Sigmoid colon (tissue), 7 donors: ENCODE data around the gene RGS7. TPM values are rescaled to one million over a fixed set of nuclear protein-coding genes. Genes with fewer than 3 reads are reported as not detected.
A peak's percentile ranks its signal among the peaks of the same experiment; 100 is the strongest.

ENCODE experiments used
- DNase-seq: peaks from one replicate; pipeline ENCODE4 v3.0.0-alpha.2; 2019
- H3K27ac ChIP-seq, 4 donors: fragments of 200-600 bp; sonication (generic); one replicate each; pipeline ENCODE4 v1.5.1; 2016 to 2019; ENCODE audit warnings: mild to moderate bottlenecking in 1 of 4
- H3K27me3 ChIP-seq, 3 donors: fragments of 200-600 bp; sonication (generic); one replicate each; pipeline ENCODE4 v1.5.1; 2019; ENCODE audit warnings: mild to moderate bottlenecking in 1 of 3
- H3K36me3 ChIP-seq, 4 donors: fragments of 200-600 bp; sonication (generic); one replicate each; pipeline ENCODE4 v1.5.1; 2016 to 2019
- H3K4me1 ChIP-seq, 4 donors: fragments of 200-600 bp; sonication (generic); one replicate each; pipeline ENCODE4 v1.5.1; 2017 to 2019
- H3K4me3 ChIP-seq, 4 donors: fragments of 200-600 bp; sonication (generic); one replicate each; pipeline ENCODE4 v1.5.1; 2017 to 2019; ENCODE audit warnings: mild to moderate bottlenecking in 2 of 4, moderate library complexity in 1 of 4
- H3K9me3 ChIP-seq, 4 donors: fragments of 200-600 bp in 3 of 4; sonication (generic) in 3 of 4; one replicate each; pipeline versions ENCODE4 v1.5.1 to v1.6.1; 2013 to 2019
- EP300 ChIP-seq, 4 donors: sonication (generic); formaldehyde crosslinking; IDR thresholded peaks; one replicate each; pipeline ENCODE4 v1.6.1; 2017; ENCODE audit warnings: antibody characterized with exemption in 4 of 4
- POLR2A ChIP-seq, 2 donors: fragments of 450-650 bp; IDR thresholded peaks; one replicate each; pipeline ENCODE4 v1.6.1; 2016; ENCODE audit warnings: antibody characterized with exemption in 2 of 2, mild to moderate bottlenecking in 2 of 2, moderate library complexity in 2 of 2
- POLR2AphosphoS5 ChIP-seq, 4 donors: sonication (generic); formaldehyde crosslinking; IDR thresholded peaks; one replicate each; pipeline ENCODE4 v1.6.1; 2017; ENCODE audit warnings: antibody characterized with exemption in 4 of 4
- WGBS, 2 donors: extraction: QIAGEN DNeasy Blood & Tissue Kit; methylation state at CpG; one replicate each; pipeline ENCODE4 v1.1.7; 2013; 5-methylcytosine and 5-hydroxymethylcytosine counted together
- intact Hi-C: fragments of 100-400 bp; cut with DNase I; formaldehyde crosslinking; loops from one replicate; pipeline ENCODE4 v1.15.1; 2023
- polyA plus RNA-seq, 3 donors: library from polyadenylated mRNA; stranded (reverse); fragments of 200-250 nt; gene quantifications; one replicate each; pipeline ENCODE4 v1.2.3, GENCODE V29; 2013
- total RNA-seq, 4 donors: library from RNA; depleted of rRNA; stranded (reverse); fragments of >200 nt; gene quantifications; one replicate each; pipeline ENCODE4 v1.1.0, GENCODE V29; 2016
- TF ChIP-seq, protein P1 (sequence below), 4 experiments: fragments of 450-650 bp in 3 of 4; fragments of 200-600 bp in 1 of 4; IDR thresholded peaks; one replicate each; pipeline ENCODE4 v1.5.1; 2016 to 2019; ENCODE audit warnings: antibody characterized with exemption in 4 of 4, mild to moderate bottlenecking in 3 of 4, moderate library complexity in 2 of 4
- donor health status: healthy with polysubstance abuse.
- donor health status: Bipolar disorder and iron deficiency.
- donor health status: healthy.

RGS7 gene
- total and polyA plus RNA-seq, 7 donors = 0.10 to 1.8 (median 0.33) TPM; not detected in 4

DNA sequence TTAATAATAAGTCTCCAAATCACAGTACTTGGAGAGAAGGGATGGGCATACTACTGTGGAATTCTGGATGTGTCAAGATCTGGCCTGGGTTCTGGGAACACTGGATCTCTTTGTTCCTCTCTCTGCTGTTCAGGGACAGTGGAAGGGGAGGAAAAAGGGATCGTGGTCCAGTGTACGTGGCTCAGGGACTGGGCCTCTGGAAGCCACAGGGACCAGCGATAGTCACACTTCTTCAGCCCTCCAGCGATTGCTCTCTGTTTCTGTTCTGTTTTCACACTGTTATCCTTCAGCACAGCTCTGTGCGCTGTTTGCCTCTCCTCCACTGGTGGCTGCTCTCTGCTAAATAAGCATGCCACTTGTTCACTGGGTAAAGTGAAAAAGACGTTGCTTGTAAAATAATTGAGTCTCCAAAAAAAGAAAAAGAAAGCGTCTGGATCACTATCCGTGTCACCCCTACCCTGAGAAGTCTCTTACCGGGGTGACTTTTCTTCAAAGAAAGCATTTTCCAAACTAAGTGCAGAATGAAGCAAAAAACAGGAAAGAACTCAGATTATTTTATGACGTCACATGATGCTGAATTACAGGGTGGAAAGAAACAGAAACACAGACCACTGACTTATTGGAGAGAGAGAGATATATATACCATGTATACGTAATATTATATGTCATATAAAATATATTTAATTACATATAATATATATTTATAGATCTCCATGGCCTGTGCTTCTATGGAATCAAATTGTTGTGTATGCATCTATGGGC, 279.4 kb downstream of the RGS7 start:
- peak overlapping the region in 1 of 4 donors; percentile 37 for H3K27ac ChIP-seq
- no peaks in the 10 kb centered on the region for H3K9me3 ChIP-seq
- 70 to 76% methylated on average over 11 of the region's 11 CpGs for WGBS, 2 donors
- no peaks in the 10 kb centered on the region for H3K4me1 ChIP-seq
- no peaks in the 10 kb centered on the region for H3K27me3 ChIP-seq
- DNase-seq = no peak
- H3K36me3 ChIP-seq = no peaks in the 10 kb centered on the region
- TF ChIP-seq, protein P1, sequence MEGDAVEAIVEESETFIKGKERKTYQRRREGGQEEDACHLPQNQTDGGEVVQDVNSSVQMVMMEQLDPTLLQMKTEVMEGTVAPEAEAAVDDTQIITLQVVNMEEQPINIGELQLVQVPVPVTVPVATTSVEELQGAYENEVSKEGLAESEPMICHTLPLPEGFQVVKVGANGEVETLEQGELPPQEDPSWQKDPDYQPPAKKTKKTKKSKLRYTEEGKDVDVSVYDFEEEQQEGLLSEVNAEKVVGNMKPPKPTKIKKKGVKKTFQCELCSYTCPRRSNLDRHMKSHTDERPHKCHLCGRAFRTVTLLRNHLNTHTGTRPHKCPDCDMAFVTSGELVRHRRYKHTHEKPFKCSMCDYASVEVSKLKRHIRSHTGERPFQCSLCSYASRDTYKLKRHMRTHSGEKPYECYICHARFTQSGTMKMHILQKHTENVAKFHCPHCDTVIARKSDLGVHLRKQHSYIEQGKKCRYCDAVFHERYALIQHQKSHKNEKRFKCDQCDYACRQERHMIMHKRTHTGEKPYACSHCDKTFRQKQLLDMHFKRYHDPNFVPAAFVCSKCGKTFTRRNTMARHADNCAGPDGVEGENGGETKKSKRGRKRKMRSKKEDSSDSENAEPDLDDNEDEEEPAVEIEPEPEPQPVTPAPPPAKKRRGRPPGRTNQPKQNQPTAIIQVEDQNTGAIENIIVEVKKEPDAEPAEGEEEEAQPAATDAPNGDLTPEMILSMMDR (IDR thresholded peaks at IDR 0.05) = no peak
- TF ChIP-seq POLR2AphosphoS5 (IDR thresholded peaks at IDR 0.05) (no peak), EP300 (IDR thresholded peaks at IDR 0.05) (no peak), POLR2A (IDR thresholded peaks at IDR 0.05) (no peak)
- intact Hi-C loops = no loop called here
- no peak overlapping the region for H3K4me3 ChIP-seq

DNA sequence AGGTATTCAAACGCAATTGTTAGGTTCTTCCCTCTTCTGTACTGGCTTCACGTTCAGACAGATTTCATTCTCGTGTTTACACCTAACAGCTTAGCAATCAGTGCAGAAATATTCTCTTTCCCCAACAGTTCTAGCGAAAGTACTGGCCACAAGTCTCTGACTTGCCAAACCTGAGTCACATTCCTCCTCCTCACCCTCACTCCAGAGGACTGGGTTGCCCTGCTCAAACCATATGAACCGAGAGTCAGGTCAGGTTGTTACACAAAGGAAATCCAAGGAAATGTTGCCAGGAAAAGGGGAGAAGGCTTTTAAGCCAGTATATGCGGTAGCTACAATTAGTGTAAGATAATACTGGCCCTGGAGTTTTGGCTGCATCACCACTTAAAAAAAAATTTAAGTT, 282.5 kb downstream of the RGS7 start:
- TF ChIP-seq EP300 (IDR thresholded peaks at IDR 0.05) = no peak
- TF ChIP-seq POLR2A (IDR thresholded peaks at IDR 0.05) = no peak
- TF ChIP-seq, protein P1 (IDR thresholded peaks at IDR 0.05) = no peak
- no peak for TF ChIP-seq POLR2AphosphoS5 (IDR thresholded peaks at IDR 0.05)
- intact Hi-C loops = no loop called here
- 77 to 82% methylated on average over 6 of the region's 6 CpGs for WGBS, 2 donors

DNA sequence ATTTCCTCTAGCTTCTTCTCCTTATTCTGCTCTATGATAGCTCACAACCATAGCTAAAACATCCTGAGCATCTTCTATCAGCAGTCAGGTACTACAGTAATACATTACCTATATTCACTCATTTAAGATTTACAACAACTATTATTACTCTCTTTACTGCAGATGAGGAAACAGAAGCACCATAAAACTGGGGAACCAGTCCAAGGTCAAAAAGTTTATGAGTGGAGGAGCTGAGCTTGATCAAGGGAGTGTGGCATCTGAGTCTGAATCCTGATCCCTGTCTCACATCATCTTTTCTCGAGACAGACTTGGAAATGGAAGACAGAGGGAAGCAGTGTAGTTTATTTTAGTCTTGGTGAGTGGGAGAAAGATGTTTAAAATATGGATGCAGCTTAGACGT, 288.6 kb downstream of the RGS7 start:
- no peak for DNase-seq
- H3K9me3 ChIP-seq = no peaks in the 10 kb centered on the region
- H3K27ac ChIP-seq = no peak overlapping the region
- intact Hi-C loops = no loop called here
- TF ChIP-seq EP300 (IDR thresholded peaks at IDR 0.05) = no peak
- no peak for TF ChIP-seq POLR2A (IDR thresholded peaks at IDR 0.05)
- no peak for TF ChIP-seq POLR2AphosphoS5 (IDR thresholded peaks at IDR 0.05)
- TF ChIP-seq, protein P1 (IDR thresholded peaks at IDR 0.05) = no peak
- H3K4me3 ChIP-seq = no peak overlapping the region
- WGBS, 2 donors = 11 to 63% methylated on average over 2 of the region's 2 CpGs
- H3K27me3 ChIP-seq = no peaks in the 10 kb centered on the region
- no peaks in the 10 kb centered on the region for H3K36me3 ChIP-seq
- no peaks in the 10 kb centered on the region for H3K4me1 ChIP-seq

More for the DNA sequence above, 282.5 kb downstream of the RGS7 start:
- Histone ChIP-seq H3K4me1 (no peaks in the 10 kb centered on the region), H3K4me3 (no peak overlapping the region), H3K27me3 (no peaks in the 10 kb centered on the region), H3K36me3 (no peaks in the 10 kb centered on the region), H3K9me3 (no peaks in the 10 kb centered on the region), H3K27ac (no peak overlapping the region)
- no peak for DNase-seq

DNA sequence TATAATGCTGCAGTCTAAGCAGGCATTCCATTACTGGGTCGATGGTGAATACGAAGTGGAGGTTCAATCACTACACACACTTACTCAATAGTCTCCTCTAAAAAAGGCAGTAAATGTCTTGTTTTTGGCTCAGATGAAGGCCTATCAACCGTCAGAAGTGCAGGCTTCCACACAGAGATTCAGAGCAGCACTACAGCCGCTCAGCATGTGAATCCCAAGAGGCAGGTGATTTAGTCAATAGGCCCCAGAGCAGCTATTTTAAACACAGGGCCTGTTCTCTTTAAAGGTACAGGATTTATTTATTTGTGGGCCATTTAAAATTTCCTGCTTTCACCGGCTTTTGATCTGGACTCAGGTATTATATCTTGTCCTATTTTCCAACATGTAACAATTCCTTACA, 293.7 kb downstream of the RGS7 start:
- H3K27me3 ChIP-seq = no peaks in the 10 kb centered on the region
- WGBS, 2 donors = 70 to 89% methylated on average over 5 of the region's 5 CpGs
- intact Hi-C loops = no loop called here
- H3K4me3 ChIP-seq = no peak overlapping the region
- DNase-seq = no peak
- no peaks in the 10 kb centered on the region for H3K9me3 ChIP-seq
- TF ChIP-seq POLR2AphosphoS5 (IDR thresholded peaks at IDR 0.05) = no peak
- no peak for TF ChIP-seq POLR2A (IDR thresholded peaks at IDR 0.05)
- no peak for TF ChIP-seq EP300 (IDR thresholded peaks at IDR 0.05)
- TF ChIP-seq, protein P1 (IDR thresholded peaks at IDR 0.05) = no peak
- no peaks in the 10 kb centered on the region for H3K4me1 ChIP-seq
- no peaks in the 10 kb centered on the region for H3K36me3 ChIP-seq
- no peak overlapping the region for H3K27ac ChIP-seq
